ENCODE data around the gene LMTK3. TPM values are rescaled to one million over a fixed set of nuclear protein-coding genes. Genes with fewer than 3 reads are reported as not detected.

The LMTK3 gene
- total and polyA plus RNA-seq, 2 of the 13 experiments (the other 11 are each of a cell fraction or from before 2014, with no cell fraction given), result 0.18 to 0.29 TPM

GRCh38 chr19:48558018-48558684, 46.5 kb upstream of the LMTK3 start (continued):
- TF ChIP-seq ZNF691 (CRISPR knock-in tag; IDR thresholded peaks at IDR 0.05; ENCODE audit: borderline replicate concordance, low read depth), result peak; percentile 97; the same call in 1 of the 2 replicates
- TF ChIP-seq ZNF530 (CRISPR knock-in tag; IDR thresholded peaks at IDR 0.05; ENCODE audit: low read depth), result no peak
- peak; percentile 25; the same call in 1 of the 2 replicates for TF ChIP-seq RBFOX2 (IDR thresholded peaks at IDR 0.05; ENCODE audit: low read depth, low read length)
- TF ChIP-seq SMAD3 (CRISPR knock-in tag; IDR thresholded peaks at IDR 0.05), result peak; percentile 84
- no peak for TF ChIP-seq ZBTB8A (CRISPR knock-in tag; IDR thresholded peaks at IDR 0.05; ENCODE audit: borderline replicate concordance, low read depth)
- peak; percentile 91 for TF ChIP-seq ELF3 (CRISPR knock-in tag; IDR thresholded peaks at IDR 0.05)
- TF ChIP-seq NFAT5 (CRISPR knock-in tag; IDR thresholded peaks at IDR 0.05), result no peak
- TF ChIP-seq ZNF792 (CRISPR knock-in tag; IDR thresholded peaks at IDR 0.05), result peak; percentile 81; the same call in 1 of the 2 replicates
- peak; percentile 71; the same call in 1 of the 2 replicates for TF ChIP-seq ZNF274 (CRISPR knock-in tag; IDR thresholded peaks at IDR 0.05)
- TF ChIP-seq SIX4 (CRISPR knock-in tag; IDR thresholded peaks at IDR 0.05), result peak; percentile 70
- 0 out of 2 replicates have a peak, but pooled peaks have one; percentile 40 for TF ChIP-seq ZBTB3 (CRISPR knock-in tag; IDR thresholded peaks at IDR 0.05; ENCODE audit: borderline replicate concordance, low read depth)
- peak; percentile 81; the same call in 1 of the 2 replicates for TF ChIP-seq MYC (CRISPR knock-in tag; IDR thresholded peaks at IDR 0.05; ENCODE audit: borderline replicate concordance)
- peak; percentile 53; the same call in 1 of the 2 replicates for TF ChIP-seq ZNF431 (CRISPR knock-in tag; IDR thresholded peaks at IDR 0.05; ENCODE audit: borderline replicate concordance, low read depth)
- peak; percentile 40 for TF ChIP-seq TBL1XR1 (IDR thresholded peaks at IDR 0.05; ENCODE audit: borderline replicate concordance, low read length, partially characterized antibody)
- no peak for TF ChIP-seq ZFYVE20 (CRISPR knock-in tag; IDR thresholded peaks at IDR 0.05; ENCODE audit: borderline replicate concordance, low read depth)
- no peak for TF ChIP-seq ZNF33B (CRISPR knock-in tag; IDR thresholded peaks at IDR 0.05)
- TF ChIP-seq PPARG (CRISPR knock-in tag; conservative IDR thresholded peaks at IDR 0.05), result 0 out of 2 replicates have a peak, but pooled peaks have one; percentile 26
- TF ChIP-seq ZSCAN20 (CRISPR knock-in tag; IDR thresholded peaks at IDR 0.05; ENCODE audit: borderline replicate concordance), result peak; percentile 71; the same call in 1 of the 2 replicates
- peak; percentile 89; the same call in 1 of the 2 replicates for TF ChIP-seq MEIS1 (CRISPR knock-in tag; IDR thresholded peaks at IDR 0.05; ENCODE audit: borderline replicate concordance)
- TF ChIP-seq ZNF672 (CRISPR knock-in tag; IDR thresholded peaks at IDR 0.05), result no peak
- no peak; the same call in none of the 2 replicates for TF ChIP-seq ZNF607 (CRISPR knock-in tag; IDR thresholded peaks at IDR 0.05; ENCODE audit: borderline replicate concordance)
- TF ChIP-seq IRF9 (CRISPR knock-in tag; IDR thresholded peaks at IDR 0.05; ENCODE audit: borderline replicate concordance), result no peak; the same call in 1 of the 2 replicates
- no peak for TF ChIP-seq HNRNPUL1 (IDR thresholded peaks at IDR 0.05; ENCODE audit: low read depth, low read length)

Measured in HepG2 (cell line).